IMR-90 (cell line): ENCODE measurements around the gene HS3ST6. TPM values are rescaled to one million over a fixed set of nuclear protein-coding genes. Genes with fewer than 3 reads are reported as not detected.

Experiments
- ATAC-seq: fragments of 200-7000 bp; cut with Tn5 transposase; 2 replicates; pipeline ENCODE4 v1.9.1; 2020; ENCODE audit warnings: low read depth, mild to moderate bottlenecking, moderate library complexity
- BruUV-seq: library from RNA; stranded (reverse); fragments of 400-500 nt; replicated peaks from 2 replicates; lab custom pipeline; 2021; lab: Mats Ljungman, UMichigan
- CTCF ChIA-PET: fragments of 300-600 bp; formaldehyde crosslinking; extraction: SDS; loops from one replicate; lab custom pipeline; 2021; ENCODE audit warnings: antibody characterized with exemption; lab: Yijun Ruan, JAX
- POLR2A ChIA-PET: fragments of 300-600 bp; sonication (Branson Sonifier 250); formaldehyde crosslinking; loops from one replicate; lab custom pipeline; 2022; ENCODE audit warnings: antibody characterized with exemption; ENCODE audit not compliant: unreplicated experiment; lab: Charles Lee
- DNase-seq: peaks from one replicate; pipeline ENCODE4 v3.0.0; 2013
- H2AFZ ChIP-seq: replicated peaks from 2 replicates; pipeline ENCODE3; 2013; ENCODE audit warnings: low read length, mild to moderate bottlenecking; ENCODE audit not compliant: poor library complexity
- H2AK5ac ChIP-seq: 2 replicates; pipeline ENCODE4 v1.6.1; 2013; ENCODE audit warnings: low read depth, low read length, inconsistent platforms
- H2AK9ac ChIP-seq: replicated peaks from 2 replicates; pipeline ENCODE3; 2013; ENCODE audit warnings: mild to moderate bottlenecking, low read depth, low read length, moderate library complexity; ENCODE audit not compliant: poor library complexity
- H2BK120ac ChIP-seq: 2 replicates; pipeline ENCODE4 v1.6.1; 2013; ENCODE audit warnings: low read depth, low read length, inconsistent platforms
- H2BK15ac ChIP-seq: 3 replicates; pipeline ENCODE4 v1.6.1; 2013; ENCODE audit warnings: low read depth, low read length, inconsistent platforms
- H2BK20ac ChIP-seq: 2 replicates; pipeline ENCODE4 v1.6.1; 2013; ENCODE audit warnings: low read depth, mild to moderate bottlenecking, inconsistent platforms, low read length, moderate library complexity
- H2BK5ac ChIP-seq: 2 replicates; pipeline ENCODE4 v1.6.1; 2013; ENCODE audit warnings: mild to moderate bottlenecking, low read depth, low read length, inconsistent platforms; ENCODE audit not compliant: poor library complexity, severe bottlenecking
- H3K14ac ChIP-seq: replicated peaks from 2 replicates; pipeline ENCODE4 v1.6.1; 2013; ENCODE audit warnings: low read depth, low read length, inconsistent platforms
- H3K18ac ChIP-seq: 2 replicates; pipeline ENCODE4 v1.6.1; 2013; ENCODE audit warnings: low read depth, low read length, control low read depth
- H3K23ac ChIP-seq: 2 replicates; pipeline ENCODE4 v1.6.1; 2013; ENCODE audit warnings: low read depth, low read length, inconsistent platforms
- H3K27ac ChIP-seq: 2 replicates; pipeline ENCODE4 v1.5.1; 2013; ENCODE audit warnings: mild to moderate bottlenecking, control low read depth, low read length; ENCODE audit not compliant: insufficient read depth
- H3K27me3 ChIP-seq: 2 replicates; pipeline ENCODE4 v1.6.1; 2013; ENCODE audit warnings: low read length; ENCODE audit not compliant: control insufficient read depth, insufficient read depth
- H3K36me3 ChIP-seq: 2 replicates; pipeline ENCODE4 v1.6.1; 2013; ENCODE audit warnings: low read length, mixed read lengths; ENCODE audit not compliant: control insufficient read depth, insufficient read depth
- H3K4ac ChIP-seq: 2 replicates; pipeline ENCODE4 v1.6.1; 2013; ENCODE audit warnings: low read depth, low read length, inconsistent platforms
- H3K4me1 ChIP-seq: 2 replicates; pipeline ENCODE4 v1.6.1; 2013; ENCODE audit warnings: low read length, mixed read lengths; ENCODE audit not compliant: control insufficient read depth, insufficient read depth
- H3K4me2 ChIP-seq: 2 replicates; pipeline ENCODE4 v1.6.1; 2013; ENCODE audit warnings: low read depth, mild to moderate bottlenecking, control low read depth, low read length, moderate library complexity
- H3K4me3 ChIP-seq: 2 replicates; pipeline ENCODE4 v1.5.1; 2013; ENCODE audit warnings: low read depth, mild to moderate bottlenecking, control low read depth, low read length, moderate library complexity; ENCODE audit not compliant: insufficient read depth
- H3K56ac ChIP-seq: 2 replicates; pipeline ENCODE4 v1.6.1; 2013; ENCODE audit warnings: low read length, inconsistent platforms; ENCODE audit not compliant: insufficient read depth; ENCODE audit errors: extremely low read depth
- H3K79me1 ChIP-seq, 2 experiments: 2 replicates each; pipeline ENCODE4 v1.6.1; 2013; ENCODE audit warnings: low read length in 2 of 2, inconsistent platforms in 1 of 2, low read depth in 1 of 2
- H3K9ac ChIP-seq: 2 replicates; pipeline ENCODE4 v1.6.1; 2013; ENCODE audit warnings: low read depth, low read length, control low read depth
- H3K9me1 ChIP-seq: 2 replicates; pipeline ENCODE4 v1.6.1; 2013; ENCODE audit warnings: low read length, inconsistent platforms; ENCODE audit not compliant: insufficient read depth
- H3K9me3 ChIP-seq: 2 replicates; pipeline ENCODE4 v1.6.1; 2013; ENCODE audit warnings: low read length; ENCODE audit not compliant: control insufficient read depth, insufficient read depth
- H4K20me1 ChIP-seq: 2 replicates; pipeline ENCODE4 v1.6.1; 2013; ENCODE audit warnings: low read length, inconsistent platforms; ENCODE audit not compliant: insufficient read depth
- H4K5ac ChIP-seq: 2 replicates; pipeline ENCODE4 v1.6.1; 2013; ENCODE audit warnings: mild to moderate bottlenecking, low read depth, low read length, control low read depth
- H4K8ac ChIP-seq, 2 experiments: 2 replicates each; pipeline ENCODE4 v1.6.1; 2013; ENCODE audit warnings: low read depth in 2 of 2, low read length in 2 of 2, control low read depth in 1 of 2, inconsistent platforms in 1 of 2
- H4K91ac ChIP-seq: 2 replicates; pipeline ENCODE4 v1.6.1; 2013; ENCODE audit warnings: low read depth, low read length, inconsistent platforms; ENCODE audit not compliant: insufficient read depth
- BHLHE40 ChIP-seq: fragments of 150-350 bp; IDR thresholded peaks from 2 replicates; pipeline ENCODE4 v1.6.1; 2016; ENCODE audit warnings: mild to moderate bottlenecking, low read depth, low read length
- CEBPB ChIP-seq: IDR thresholded peaks from 2 replicates; pipeline ENCODE4 v1.6.1; 2012; ENCODE audit warnings: low read depth, low read length, improper control_type of control experiment
- CHD1 ChIP-seq: IDR thresholded peaks from 2 replicates; pipeline ENCODE4 v1.6.1; 2012; ENCODE audit warnings: low read depth, low read length, improper control_type of control experiment
- CTCF ChIP-seq: conservative IDR thresholded peaks from 2 replicates; pipeline ENCODE4 v1.5.1; 2012; ENCODE audit warnings: mild to moderate bottlenecking, low read depth, low read length, improper control_type of control experiment
- ELK1 ChIP-seq: fragments of 150-350 bp; IDR thresholded peaks from 2 replicates; pipeline ENCODE4 v1.6.1; 2016; ENCODE audit warnings: low read depth, mild to moderate bottlenecking, low read length, moderate library complexity, borderline replicate concordance
- FOS ChIP-seq: fragments of 150-350 bp; IDR thresholded peaks from 2 replicates; pipeline ENCODE4 v1.6.1; 2016; ENCODE audit warnings: low read depth, low read length
- MAFK ChIP-seq: IDR thresholded peaks from 2 replicates; pipeline ENCODE4 v1.6.1; 2012; ENCODE audit warnings: low read depth, low read length, improper control_type of control experiment
- MAZ ChIP-seq: IDR thresholded peaks from 2 replicates; pipeline ENCODE4 v1.6.1; 2012; ENCODE audit warnings: low read depth, mild to moderate bottlenecking, low read length, improper control_type of control experiment, moderate library complexity, borderline replicate concordance
- MXI1 ChIP-seq: IDR thresholded peaks from 2 replicates; pipeline ENCODE4 v1.6.1; 2012; ENCODE audit warnings: low read depth, mild to moderate bottlenecking, low read length, moderate library complexity, borderline replicate concordance
- NFE2L2 ChIP-seq: fragments of 150-350 bp; IDR thresholded peaks from 2 replicates; pipeline ENCODE4 v1.6.1; 2016; ENCODE audit warnings: low read depth, mild to moderate bottlenecking, low read length
- POLR2A ChIP-seq: IDR thresholded peaks from 2 replicates; pipeline ENCODE4 v1.6.1; 2012; ENCODE audit warnings: mild to moderate bottlenecking, low read depth, low read length
- RAD21 ChIP-seq: IDR thresholded peaks from 2 replicates; pipeline ENCODE4 v1.6.1; 2012; ENCODE audit warnings: low read length, improper control_type of control experiment
- RCOR1 ChIP-seq: IDR thresholded peaks from 2 replicates; pipeline ENCODE4 v1.6.1; 2012; ENCODE audit warnings: mild to moderate bottlenecking, low read length, improper control_type of control experiment; ENCODE audit not compliant: insufficient replicate concordance
- RFX5 ChIP-seq: IDR thresholded peaks from 2 replicates; pipeline ENCODE4 v1.8.0; 2012; ENCODE audit warnings: low read depth, mild to moderate bottlenecking, low read length, moderate library complexity
- USF2 ChIP-seq: fragments of 150-350 bp; IDR thresholded peaks from 2 replicates; pipeline ENCODE4 v1.6.1; 2017; ENCODE audit warnings: mild to moderate bottlenecking, antibody characterized with exemption, low read length, low read depth
- WGBS, 2 experiments: methylation state at CpG; one replicate each; pipeline versions ENCODE4 v1.1.5 to v1.1.7; 2013; ENCODE audit warnings: missing lambda C conversion rate in 2 of 2; ENCODE audit not compliant: insufficient read length in 1 of 2; ENCODE audit errors: extremely low coverage in 2 of 2; 5-methylcytosine and 5-hydroxymethylcytosine counted together
- dilution Hi-C: fragments of 300-500 bp; cut with HindIII; formaldehyde crosslinking; loops from one replicate; pipeline ENCODE4 v1.14.3; 2018; ENCODE audit warnings: low sequenced_read_pairs; ENCODE audit not compliant: unreplicated experiment
- in situ Hi-C: fragments of 300-500 bp; cut with MboI; formaldehyde crosslinking; loops from 3 replicates; pipeline ENCODE4 v1.14.3; 2019; ENCODE audit warnings: low sequenced_read_pairs, inconsistent platforms, mixed read lengths
- intact Hi-C: fragments of 100-400 bp; cut with micrococcal nuclease; formaldehyde crosslinking; loops from 2 replicates; pipeline ENCODE4 v1.10.0; 2022
- polyA plus RNA-seq, 3 experiments: library from polyadenylated mRNA; depleted of rRNA; stranded (reverse); fragments of >200 nt; gene quantifications; 2 replicates each; pipeline ENCODE4 v1.2.3, GENCODE V29; 2012; ENCODE audit warnings: low replicate concordance in 1 of 3
- total RNA-seq: library from RNA; depleted of rRNA; stranded (reverse); fragments of >200 nt; gene quantifications from 2 replicates; pipeline ENCODE4 v1.2.3, GENCODE V29; 2012

The HS3ST6 gene
- total and polyA plus RNA-seq, 2 of the 4 experiments (the other 2 are of a cell fraction) = not detected

GRCh38 chr16:1950559-1950958 is 32.3 kb upstream of the HS3ST6 start:
- 70% methylated on average over 9 of the region's 19 CpGs; no CpG with 5 or more reads in 1 of the 2 experiments for WGBS, 2 experiments
- H3K56ac ChIP-seq = no peak overlapping the region
- intact Hi-C loops (no loop called here), in situ Hi-C loops (no loop called here), dilution Hi-C loops (no loop called here)
- H3K4me1 ChIP-seq = no peaks in the 10 kb centered on the region
- no peak overlapping the region for H2AFZ ChIP-seq
- H4K8ac ChIP-seq = no peak overlapping the region
- ChIA-PET CTCF (no interaction called here), POLR2A (interaction anchor here (1.0 kb wide), 1 partner anchor 14 kb away, joined by 3 read pairs; the partner anchor contains the start of gene RPS2)
- no peaks in the 10 kb centered on the region for H3K9me1 ChIP-seq
- H3K23ac ChIP-seq = no peak overlapping the region
- H3K4ac ChIP-seq = no peak overlapping the region
- no TSS peak for BruUV-seq
- H2AK9ac ChIP-seq = no peak overlapping the region
- ATAC-seq (no peak), DNase-seq (no peak)
- no peak overlapping the region for H3K4me3 ChIP-seq
- no peak overlapping the region for H2BK5ac ChIP-seq
- no peak overlapping the region for H3K4me2 ChIP-seq
- H4K20me1 ChIP-seq = no peaks in the 10 kb centered on the region
- H2AK5ac ChIP-seq = no peak overlapping the region
- no peak overlapping the region for H2BK120ac ChIP-seq
- no peak overlapping the region for H2BK15ac ChIP-seq
- TF ChIP-seq RAD21 = no peak
- no peak for TF ChIP-seq POLR2A
- TF ChIP-seq RFX5 = no peak
- TF ChIP-seq CTCF = no peak
- no peak for TF ChIP-seq RCOR1
- TF ChIP-seq USF2 = no peak
- TF ChIP-seq MAFK = no peak
- no peak for TF ChIP-seq BHLHE40
- TF ChIP-seq MAZ = no peak
- TF ChIP-seq NFE2L2 = no peak
- TF ChIP-seq MXI1 = no peak
- no peak for TF ChIP-seq CHD1
- TF ChIP-seq ELK1 = no peak
- TF ChIP-seq FOS = no peak
- no peak for TF ChIP-seq CEBPB
- H2BK20ac ChIP-seq = no peak overlapping the region
- no peak overlapping the region for H3K9ac ChIP-seq
- H4K91ac ChIP-seq = no peak overlapping the region
- no peaks in the 10 kb centered on the region for H3K79me1 ChIP-seq
- no peaks in the 10 kb centered on the region for H3K9me3 ChIP-seq
- H3K36me3 ChIP-seq = no peaks in the 10 kb centered on the region
- H3K18ac ChIP-seq = no peak overlapping the region
- H3K27me3 ChIP-seq = no peaks in the 10 kb centered on the region; the same call in 1 of the 2 replicates
- no peak overlapping the region for H4K5ac ChIP-seq
- H3K27ac ChIP-seq = no peak overlapping the region
- H3K14ac ChIP-seq = no peak overlapping the region
